GM19193 (cell line): ENCODE data around the gene NAA35.

Source experiments
- POLR2A ChIP-seq: IDR thresholded peaks from 4 replicates; pipeline ENCODE4 v1.6.1; 2011; ENCODE audit not compliant: insufficient read depth, insufficient read length; ENCODE audit errors: extremely low read depth

The NAA35 gene

GRCh38 chr9:86064220-86064619 is 123.3 kb downstream of the NAA35 start:
- TF ChIP-seq POLR2A, result no peak

GRCh38 chr9:86069206-86069869 is 128.4 kb downstream of the NAA35 start:
- no peak for TF ChIP-seq POLR2A
